ENCODE results near the gene ADAT1. TPM values are rescaled to one million over a fixed set of nuclear protein-coding genes. Genes with fewer than 3 reads are reported as not detected.
A peak's percentile ranks its signal among the peaks of the same experiment; 100 is the strongest.

The ADAT1 gene
- total RNA-seq, 1 donor from 2014 or later, result 60.9 TPM

DNA sequence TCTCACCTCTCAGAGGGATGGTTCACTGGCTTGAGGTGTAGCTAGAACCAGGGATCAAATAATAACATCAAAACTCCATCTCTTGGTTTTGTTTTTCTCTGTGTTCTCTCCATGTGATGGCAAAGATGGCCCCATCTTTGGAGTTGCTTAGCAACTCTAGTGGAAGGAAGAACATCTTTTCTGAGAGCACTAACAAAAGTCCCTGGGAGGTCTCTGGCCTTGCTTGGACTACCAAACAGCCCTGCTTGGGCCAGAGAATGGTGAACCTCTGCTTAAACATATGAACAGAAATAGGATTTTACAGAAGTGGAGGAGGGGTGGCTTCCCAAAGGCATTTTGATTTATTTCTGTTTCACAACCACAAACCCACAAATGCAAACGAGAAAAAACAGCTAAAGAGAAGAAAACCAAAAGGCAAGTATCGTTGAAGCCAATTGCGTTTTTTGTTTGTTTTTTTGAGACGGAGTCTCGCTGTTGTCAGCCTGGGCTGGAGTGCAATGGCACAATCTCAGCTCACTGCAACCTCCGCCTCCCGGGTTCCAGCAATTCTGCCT lies 43.7 kb downstream of the ADAT1 start:
- peaks cover 18% of the 10 kb centered on the region for H3K4me1 Mint-ChIP-seq (ENCODE audit: low read depth)
- no peak overlapping the region for H3K27ac Mint-ChIP-seq
- DNase-seq (ENCODE audit: low spot score), result no peak
- peaks cover 25% of the 10 kb centered on the region for H3K36me3 Mint-ChIP-seq (ENCODE audit: low read depth)
- no peaks in the 10 kb centered on the region for H3K9me3 Mint-ChIP-seq
- H3K4me3 Mint-ChIP-seq, result no peak overlapping the region
- no peaks in the 10 kb centered on the region for H3K27me3 Mint-ChIP-seq (ENCODE audit: insufficient read depth)
- intact Hi-C loops (cut with micrococcal nuclease), result no loop called here

DNA sequence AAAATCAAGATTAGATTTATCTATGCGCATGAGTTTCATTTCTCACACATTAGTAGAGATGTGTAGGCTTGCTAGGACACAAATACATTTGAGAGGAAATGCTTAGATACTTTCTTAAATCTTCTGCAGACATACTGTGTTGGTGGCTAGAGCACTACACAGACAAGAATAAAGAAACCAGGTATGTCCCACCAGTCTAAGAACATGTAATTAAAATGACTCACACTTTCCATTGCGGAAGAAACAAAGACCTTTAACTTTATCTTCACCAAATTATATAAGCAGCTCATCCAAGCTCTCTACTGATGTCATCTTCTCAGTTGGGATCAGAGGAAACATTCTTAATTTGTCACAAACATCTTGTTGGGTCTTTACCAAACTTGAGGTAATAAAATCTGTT lies 44.4 kb downstream of the ADAT1 start:
- H3K9me3 Mint-ChIP-seq, result no peaks in the 10 kb centered on the region
- no peak overlapping the region for H3K4me3 Mint-ChIP-seq
- no peak overlapping the region for H3K27ac Mint-ChIP-seq
- no peak for DNase-seq (ENCODE audit: low spot score)
- H3K4me1 Mint-ChIP-seq (ENCODE audit: low read depth), result peaks cover 18% of the 10 kb centered on the region
- intact Hi-C loops (cut with micrococcal nuclease), result no loop called here
- H3K36me3 Mint-ChIP-seq (ENCODE audit: low read depth), result peaks cover 25% of the 10 kb centered on the region
- no peaks in the 10 kb centered on the region for H3K27me3 Mint-ChIP-seq (ENCODE audit: insufficient read depth)

DNA sequence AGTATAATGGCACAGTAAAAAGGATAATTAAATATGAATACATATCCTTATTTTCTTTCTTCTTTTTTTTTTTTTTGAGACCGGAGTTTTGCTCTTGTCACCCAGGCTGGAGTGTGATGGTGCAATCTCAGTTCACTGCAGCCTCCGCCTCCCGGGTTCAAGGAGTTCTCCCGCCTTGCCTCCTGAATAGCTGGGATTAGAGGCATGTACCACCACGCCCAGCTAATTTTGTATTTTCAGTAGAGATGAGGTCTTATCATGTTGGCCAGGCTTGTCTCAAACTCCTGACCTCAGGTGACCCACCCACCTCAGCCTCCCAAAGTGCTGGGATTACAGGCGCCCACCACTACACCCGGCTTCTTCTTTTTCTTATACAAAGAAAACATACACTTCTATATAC lies 44.9 kb downstream of the ADAT1 start:
- intact Hi-C loops (cut with micrococcal nuclease), result no loop called here
- Mint-ChIP-seq H3K9me3 (no peaks in the 10 kb centered on the region), H3K4me3 (no peak overlapping the region), H3K27me3 (ENCODE audit: insufficient read depth) (no peaks in the 10 kb centered on the region), H3K4me1 (ENCODE audit: low read depth) (peaks cover 18% of the 10 kb centered on the region), H3K27ac (no peak overlapping the region), H3K36me3 (ENCODE audit: low read depth) (peaks cover 25% of the 10 kb centered on the region)
- no peak for DNase-seq (ENCODE audit: low spot score)

DNA sequence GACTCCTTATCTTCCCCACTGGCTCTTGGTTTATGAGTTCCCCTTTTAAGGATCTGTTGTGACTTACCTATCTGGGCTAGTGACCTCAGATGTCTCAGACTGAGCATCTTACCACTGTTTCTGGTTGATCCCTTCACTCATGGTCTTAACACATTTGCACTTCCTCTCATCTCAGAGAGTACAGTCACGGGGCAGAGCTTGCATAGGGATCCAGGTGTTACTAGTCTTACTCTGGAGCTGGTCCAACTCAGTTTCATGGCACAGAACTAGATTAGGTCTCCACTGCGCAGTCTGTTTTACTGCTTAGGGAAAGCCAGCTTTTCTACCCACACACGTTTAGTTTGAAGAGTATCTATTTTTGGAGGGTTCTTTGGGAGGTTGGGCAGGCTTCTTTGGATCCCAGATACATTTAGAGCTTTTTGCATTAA lies 46.7 kb downstream of the ADAT1 start:
- no peak for DNase-seq (ENCODE audit: low spot score)
- Mint-ChIP-seq H3K36me3 (ENCODE audit: low read depth) (peaks cover 34% of the 10 kb centered on the region), H3K4me1 (ENCODE audit: low read depth) (peaks cover 18% of the 10 kb centered on the region), H3K27ac (no peak overlapping the region), H3K27me3 (ENCODE audit: insufficient read depth) (no peaks in the 10 kb centered on the region), H3K4me3 (no peak overlapping the region), H3K9me3 (no peaks in the 10 kb centered on the region)
- intact Hi-C loops (cut with micrococcal nuclease), result no loop called here

DNA sequence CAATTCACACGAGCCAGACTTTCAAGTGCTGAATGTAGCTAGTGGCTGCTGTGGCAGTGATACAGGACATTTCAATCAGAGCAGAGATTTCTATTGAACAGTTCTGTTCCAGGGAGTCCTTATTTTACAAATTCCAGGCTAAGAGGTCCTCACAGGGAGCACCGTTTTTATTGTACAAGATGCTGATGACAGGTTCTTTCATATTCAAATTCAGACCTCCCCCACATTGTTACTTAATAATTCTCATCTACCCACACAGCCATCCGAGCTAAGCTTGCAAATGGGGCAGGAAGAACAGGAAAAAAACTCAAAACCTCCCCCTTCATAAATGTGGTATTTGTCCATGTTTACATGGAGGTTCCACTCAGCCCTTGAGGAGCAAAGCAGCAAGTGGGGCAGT lies 47.1 kb downstream of the ADAT1 start:
- H3K36me3 Mint-ChIP-seq (ENCODE audit: low read depth), result peaks cover 38% of the 10 kb centered on the region

DNA sequence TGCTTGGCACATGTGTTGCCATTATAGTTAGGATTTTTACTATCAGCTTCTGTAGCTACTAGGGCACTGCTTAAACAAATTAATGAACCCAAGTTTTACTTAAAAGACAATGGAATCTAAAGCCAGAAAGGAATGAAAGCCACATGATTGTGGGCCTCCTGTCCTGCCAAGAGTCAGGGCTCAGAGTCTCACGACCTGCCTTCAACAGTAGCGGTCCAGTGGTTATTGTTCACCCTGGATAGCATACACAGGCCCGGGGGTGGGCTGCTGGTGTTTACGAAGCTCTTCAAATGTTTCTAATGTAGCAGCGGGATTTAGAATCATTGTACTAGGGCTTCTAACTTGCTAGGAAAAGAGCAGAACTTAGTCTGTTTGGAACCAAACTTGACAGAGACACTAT lies 49.1 kb downstream of the ADAT1 start:
- H3K9me3 Mint-ChIP-seq, result no peaks in the 10 kb centered on the region
- H3K4me1 Mint-ChIP-seq (ENCODE audit: low read depth), result peaks cover 17% of the 10 kb centered on the region
- H3K4me3 Mint-ChIP-seq, result no peak overlapping the region
- DNase-seq (ENCODE audit: low spot score), result no peak
- no peaks in the 10 kb centered on the region for H3K27me3 Mint-ChIP-seq (ENCODE audit: insufficient read depth)
- H3K27ac Mint-ChIP-seq, result no peak overlapping the region
- intact Hi-C loops (cut with micrococcal nuclease), result no loop called here
- peaks cover 31% of the 10 kb centered on the region for H3K36me3 Mint-ChIP-seq (ENCODE audit: low read depth)

More for the DNA sequence above, 47.1 kb downstream of the ADAT1 start:
- no peak for DNase-seq (ENCODE audit: low spot score)
- Mint-ChIP-seq H3K27me3 (ENCODE audit: insufficient read depth) (no peaks in the 10 kb centered on the region), H3K27ac (no peak overlapping the region), H3K9me3 (no peaks in the 10 kb centered on the region), H3K4me3 (no peak overlapping the region), H3K4me1 (ENCODE audit: low read depth) (peaks cover 18% of the 10 kb centered on the region)
- intact Hi-C loops (cut with micrococcal nuclease), result no loop called here

DNA sequence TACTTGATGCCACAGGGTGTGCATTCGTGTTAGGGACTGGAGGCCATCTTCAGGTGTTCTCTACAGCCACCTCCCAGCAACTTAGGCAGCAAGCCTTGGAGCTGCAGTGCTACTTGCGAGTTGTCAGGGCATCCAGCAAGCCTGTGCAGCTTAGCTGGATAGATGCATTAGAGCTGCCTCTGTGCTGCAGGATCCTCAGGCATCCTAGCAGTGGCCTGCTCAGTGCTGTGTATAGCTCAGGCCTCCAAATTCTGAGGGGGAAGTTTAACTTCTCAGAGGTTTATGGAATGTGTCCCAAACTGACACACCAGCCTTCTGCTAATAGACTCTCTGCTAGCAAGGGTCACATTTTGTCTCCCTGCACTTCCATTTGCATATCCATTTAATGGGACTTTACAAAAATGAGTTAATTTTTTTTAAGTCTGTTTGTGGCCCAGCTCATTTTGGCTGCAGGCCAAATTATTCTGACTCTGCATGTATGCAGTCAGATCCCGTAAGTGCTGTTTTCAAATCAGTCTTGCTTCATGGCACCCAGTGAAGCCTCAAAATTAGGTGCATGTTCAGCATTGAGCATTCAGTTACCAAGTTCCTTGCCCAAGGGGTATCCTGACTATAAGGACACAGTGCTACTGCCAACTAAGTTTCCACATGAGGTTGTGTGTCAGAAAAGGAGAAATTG lies 50.1 kb downstream of the ADAT1 start:
- intact Hi-C loops (cut with micrococcal nuclease), result no loop called here
- DNase-seq (ENCODE audit: low spot score), result no peak
- no peak overlapping the region for H3K4me3 Mint-ChIP-seq
- no peak overlapping the region for H3K27ac Mint-ChIP-seq
- H3K4me1 Mint-ChIP-seq (ENCODE audit: low read depth), result peaks cover 21% of the 10 kb centered on the region
- H3K36me3 Mint-ChIP-seq (ENCODE audit: low read depth), result peaks cover 27% of the 10 kb centered on the region
- H3K27me3 Mint-ChIP-seq (ENCODE audit: insufficient read depth), result no peaks in the 10 kb centered on the region
- H3K9me3 Mint-ChIP-seq, result no peaks in the 10 kb centered on the region

DNA sequence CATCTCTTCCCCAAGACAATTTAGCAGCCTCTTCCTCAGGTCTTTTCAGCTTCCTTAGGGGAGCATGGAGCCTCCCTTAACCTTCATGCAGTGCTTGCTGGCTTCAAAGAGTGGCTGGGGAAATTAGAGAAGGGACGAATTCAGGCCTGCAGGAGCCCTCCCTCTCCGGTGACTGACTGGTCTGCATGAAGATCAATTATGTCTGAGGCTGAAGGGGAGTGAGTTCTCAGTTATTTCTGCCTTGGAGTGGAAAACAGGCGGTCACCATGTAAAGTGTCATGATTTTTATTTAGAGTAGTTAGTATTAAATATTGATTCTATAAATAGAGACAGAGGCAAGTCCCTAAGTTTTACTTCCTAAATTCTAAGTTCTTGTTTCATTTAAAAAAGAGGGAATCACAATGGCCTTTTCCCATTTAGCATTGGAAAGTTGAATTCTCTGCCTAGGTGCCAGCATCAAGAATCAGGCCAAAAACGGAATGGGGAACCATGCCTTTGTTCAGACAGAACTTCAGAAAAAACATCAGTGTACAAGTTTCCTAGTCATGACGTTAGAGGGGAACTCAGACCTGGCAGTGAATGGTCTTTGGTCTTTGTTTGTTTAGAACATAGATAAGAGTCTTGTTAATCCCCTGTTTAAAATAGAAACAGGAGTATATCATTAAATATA lies 52.5 kb downstream of the ADAT1 start:
- intact Hi-C loops (cut with micrococcal nuclease), result no loop called here
- Mint-ChIP-seq H3K4me1 (ENCODE audit: low read depth) (peaks cover 20% of the 10 kb centered on the region), H3K27me3 (ENCODE audit: insufficient read depth) (no peaks in the 10 kb centered on the region), H3K27ac (peak overlapping the region; percentile 40), H3K36me3 (ENCODE audit: low read depth) (peaks cover 23% of the 10 kb centered on the region), H3K9me3 (no peaks in the 10 kb centered on the region), H3K4me3 (no peak overlapping the region)
- no peak for DNase-seq (ENCODE audit: low spot score)

DNA sequence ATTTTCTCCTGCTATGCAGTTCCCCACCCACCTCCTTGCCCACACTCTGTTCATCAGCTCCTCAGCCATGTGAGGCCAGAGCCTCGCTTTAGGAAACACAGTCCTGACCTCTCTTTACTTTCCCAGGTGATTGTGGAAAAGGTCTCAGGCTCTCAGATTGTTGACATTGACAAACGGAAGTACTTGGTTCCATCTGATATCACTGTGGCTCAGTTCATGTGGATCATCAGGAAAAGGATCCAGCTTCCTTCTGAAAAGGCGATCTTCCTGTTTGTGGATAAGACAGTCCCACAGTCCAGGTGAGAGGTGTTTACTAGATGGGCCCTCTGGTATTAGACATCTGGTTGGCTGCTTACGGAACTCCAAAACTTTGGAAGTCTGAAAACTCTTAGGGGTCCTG lies 55.2 kb downstream of the ADAT1 start:
- no peaks in the 10 kb centered on the region for H3K9me3 Mint-ChIP-seq
- H3K4me3 Mint-ChIP-seq, result peak overlapping the region; percentile 99
- peak overlapping the region; percentile 46 for H3K27ac Mint-ChIP-seq
- H3K4me1 Mint-ChIP-seq (ENCODE audit: low read depth), result peaks cover 28% of the 10 kb centered on the region
- H3K27me3 Mint-ChIP-seq (ENCODE audit: insufficient read depth), result no peaks in the 10 kb centered on the region
- H3K36me3 Mint-ChIP-seq (ENCODE audit: low read depth), result peaks cover 23% of the 10 kb centered on the region
- intact Hi-C loops (cut with micrococcal nuclease), result loop anchor here (2.0 to 10.0 kb wide), 5 partner anchors 17 to 1623 kb away; partner anchors contain the start of genes MON1B, PSMD7 and WDR59
- no peak for DNase-seq (ENCODE audit: low spot score)

DNA sequence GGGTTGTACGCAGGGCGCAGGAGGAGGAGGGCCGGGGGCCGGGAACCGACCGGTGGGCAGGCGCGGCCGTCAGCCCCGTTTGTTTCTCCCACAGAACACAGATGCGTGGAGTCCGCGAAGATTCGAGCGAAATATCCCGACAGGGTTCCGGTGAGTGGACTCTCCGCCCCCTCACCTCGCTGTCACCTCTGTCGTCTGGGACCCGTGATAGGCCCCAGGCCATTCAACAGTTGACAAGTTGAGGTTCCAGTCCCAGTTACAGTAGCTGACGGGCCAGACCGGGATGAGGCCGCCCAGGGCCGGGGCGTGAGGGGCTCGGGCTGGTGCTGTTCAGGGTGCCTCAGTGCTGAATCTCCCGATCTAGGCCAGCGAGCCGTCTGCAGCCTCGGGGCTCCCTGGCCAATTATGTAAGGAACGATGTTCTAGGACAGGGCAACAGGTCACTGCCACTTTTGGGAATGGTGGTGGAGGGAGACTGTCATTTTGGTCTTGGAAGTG lies 56.3 kb downstream of the ADAT1 start:
- peaks cover 14% of the 10 kb centered on the region for H3K36me3 Mint-ChIP-seq (ENCODE audit: low read depth)
- DNase-seq (ENCODE audit: low spot score), result peak; percentile 12
- intact Hi-C loops (cut with micrococcal nuclease), result loop anchor here (1.0 to 10.0 kb wide), 10 partner anchors 11 to 1624 kb away; partner anchors contain the start of genes ADAT1, KARS1, MON1B and PSMD7
- peak overlapping the region; percentile 99 for H3K4me3 Mint-ChIP-seq
- H3K4me1 Mint-ChIP-seq (ENCODE audit: low read depth), result peaks cover 28% of the 10 kb centered on the region
- H3K27me3 Mint-ChIP-seq (ENCODE audit: insufficient read depth), result peaks cover 5% of the 10 kb centered on the region
- H3K27ac Mint-ChIP-seq, result peak overlapping the region; percentile 62
- no peaks in the 10 kb centered on the region for H3K9me3 Mint-ChIP-seq

DNA sequence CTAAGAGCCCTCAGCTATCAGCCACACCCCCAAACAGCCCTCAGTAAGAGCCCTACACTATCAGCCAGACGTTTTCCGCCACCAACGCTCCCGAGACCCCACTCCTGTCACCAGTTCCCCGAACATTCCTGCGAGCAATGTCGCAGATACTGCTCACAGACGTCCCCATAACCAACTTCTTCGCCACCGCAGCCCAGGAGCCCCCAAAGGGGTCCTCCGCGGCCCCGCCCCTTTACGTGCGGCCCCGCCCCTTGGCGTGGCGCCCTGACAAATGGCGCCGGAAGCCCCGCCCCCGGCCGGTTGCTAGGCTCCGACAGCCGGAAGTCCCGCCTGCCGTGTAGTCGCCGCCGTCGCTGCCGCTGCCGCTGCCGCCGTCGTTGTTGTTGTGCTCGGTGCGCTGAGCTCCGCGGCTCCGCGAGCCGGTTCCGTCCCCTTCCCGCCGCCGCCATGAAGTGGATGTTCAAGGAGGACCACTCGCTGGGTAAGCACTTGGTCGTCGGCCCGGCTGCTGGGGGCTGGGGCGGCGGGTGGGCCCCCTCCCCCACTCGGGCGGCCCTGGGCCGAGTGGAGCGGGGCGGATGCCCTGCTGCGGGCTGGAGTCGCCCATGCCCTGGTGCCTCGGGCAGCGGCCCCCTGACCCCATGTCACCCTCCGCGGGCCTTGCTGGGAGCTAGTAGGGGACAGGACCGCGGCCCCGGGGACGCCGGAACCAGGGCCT lies 56.9 kb downstream of the ADAT1 start, which contains the start of gene GABARAPL2:
Gene GABARAPL2 (plus strand): TSS at position 340 of the 718 bp plus-strand sequence. CDS start 108 bp downstream, at position 448.
- H3K27me3 Mint-ChIP-seq (ENCODE audit: insufficient read depth), result peaks cover 5% of the 10 kb centered on the region

DNA sequence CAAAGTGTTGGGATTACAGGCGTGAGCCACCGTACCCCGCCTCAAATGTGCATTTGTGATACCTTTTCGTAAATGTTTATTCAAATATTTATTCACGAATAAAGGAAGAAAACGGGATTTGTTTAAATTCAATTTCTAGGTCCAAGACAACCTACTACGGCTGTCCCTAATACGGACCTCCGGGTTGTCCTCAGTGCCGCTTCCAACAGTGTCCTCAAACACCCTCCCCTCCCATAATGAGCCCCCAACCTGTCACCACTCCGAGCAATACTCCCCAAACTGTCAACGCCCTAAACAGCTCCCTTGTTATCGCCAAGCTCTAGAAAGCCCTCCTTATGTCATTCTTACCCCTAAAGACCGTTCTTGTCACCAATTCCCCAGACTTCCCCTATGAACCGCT lies 57.4 kb downstream of the ADAT1 start:
- peaks cover 9% of the 10 kb centered on the region for H3K36me3 Mint-ChIP-seq (ENCODE audit: low read depth)

More for the DNA sequence above, 56.9 kb downstream of the ADAT1 start, which contains the start of gene GABARAPL2:
- H3K4me3 Mint-ChIP-seq, result peak within 1 kb of the TSS; percentile 99
- DNase-seq (ENCODE audit: low spot score), result peak; percentile 87
- H3K36me3 Mint-ChIP-seq (ENCODE audit: low read depth), result peaks cover 11% of the 10 kb centered on the region
- H3K27ac Mint-ChIP-seq, result peak within 1 kb of the TSS; percentile 90
- peaks cover 28% of the 10 kb centered on the region for H3K4me1 Mint-ChIP-seq (ENCODE audit: low read depth)
- intact Hi-C loops (cut with micrococcal nuclease), result loop anchor here (1.0 to 10.0 kb wide), 10 partner anchors 10 to 1625 kb away; partner anchors contain the start of genes ADAT1, KARS1, MON1B and PSMD7
- H3K9me3 Mint-ChIP-seq, result no peaks in the 10 kb centered on the region

More for the DNA sequence above, 57.4 kb downstream of the ADAT1 start:
- DNase-seq (ENCODE audit: low spot score), result no peak
- Mint-ChIP-seq H3K27me3 (ENCODE audit: insufficient read depth) (peaks cover 5% of the 10 kb centered on the region), H3K9me3 (no peaks in the 10 kb centered on the region), H3K27ac (peak overlapping the region; percentile 90), H3K4me1 (ENCODE audit: low read depth) (peaks cover 28% of the 10 kb centered on the region), H3K4me3 (peak overlapping the region; percentile 99)
- intact Hi-C loops (cut with micrococcal nuclease), result loop anchor here (1.0 to 10.0 kb wide), 11 partner anchors 9 to 1625 kb away; partner anchors contain the start of genes ADAT1, GLG1, KARS1 and MON1B
